ENCODE measurements around the gene GPRIN2. TPM values are rescaled to one million over a fixed set of nuclear protein-coding genes. Genes with fewer than 3 reads are reported as not detected.
"Not testable (repeated sequence)": the region's sequence is repeated elsewhere in the genome, so short reads cannot be mapped to it uniquely, and the experiment has no call there.

Gene GPRIN2
- total RNA-seq, 1 experiment from 2014 or later, result 12.8 TPM

DNA sequence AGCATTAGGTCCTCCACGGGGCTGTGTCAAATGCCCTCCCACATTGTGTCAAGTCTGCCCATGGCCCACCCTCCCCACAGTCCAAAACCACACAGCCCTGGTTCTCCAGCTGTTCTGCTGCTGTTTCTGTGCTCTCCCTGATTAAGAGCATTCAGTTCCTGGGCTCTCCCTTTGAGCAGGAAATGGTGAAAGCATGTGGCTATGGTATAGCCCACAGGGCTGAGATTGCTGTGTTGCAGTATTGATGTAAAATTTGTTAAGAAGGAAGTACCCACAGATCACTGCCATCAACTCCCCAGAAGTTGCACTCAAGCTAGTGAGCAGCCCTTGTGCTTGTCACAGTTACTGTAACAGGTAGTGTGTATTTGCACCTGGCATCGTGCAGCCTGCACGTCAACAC lies 31.8 kb upstream of the GPRIN2 start:
- CTCF ChIA-PET; DNase-seq; H3K4me3 Mint-ChIP-seq (ENCODE audit: low read depth, unreplicated experiment); H3K9me3 Mint-ChIP-seq (ENCODE audit: low read depth, unreplicated experiment); H3K36me3 Mint-ChIP-seq (ENCODE audit: insufficient read depth, unreplicated experiment); intact Hi-C loops (cut with micrococcal nuclease; ENCODE audit: unreplicated experiment); H3K4me1 Mint-ChIP-seq (ENCODE audit: low read depth, unreplicated experiment); H3K27me3 Mint-ChIP-seq (ENCODE audit: unreplicated experiment); H3K27ac Mint-ChIP-seq (ENCODE audit: unreplicated experiment); BruUV-seq (replicated peaks): not testable (repeated sequence)

DNA sequence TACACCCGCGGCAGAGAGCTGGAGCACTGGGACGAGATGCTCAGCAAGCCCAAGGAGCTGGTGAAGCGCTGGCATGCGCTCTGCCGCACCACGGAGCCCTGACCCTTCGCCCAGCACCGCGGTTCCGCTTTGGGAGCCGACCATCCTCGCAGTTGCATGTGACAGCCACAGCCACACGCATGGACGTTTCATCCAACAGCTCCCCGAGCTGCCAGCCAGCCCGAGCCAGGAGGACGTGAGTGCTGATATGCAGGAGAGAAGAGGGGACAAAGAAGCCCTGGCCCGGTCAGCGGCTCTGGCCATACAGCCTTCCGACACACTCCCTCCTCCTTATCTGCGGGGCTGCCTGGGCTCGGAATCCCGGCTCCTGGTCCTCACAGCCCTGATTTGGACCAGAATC lies 31.1 kb upstream of the GPRIN2 start:
- BruUV-seq (replicated peaks); CTCF ChIA-PET; H3K36me3 Mint-ChIP-seq (ENCODE audit: insufficient read depth, unreplicated experiment); intact Hi-C loops (cut with micrococcal nuclease; ENCODE audit: unreplicated experiment); DNase-seq; H3K4me3 Mint-ChIP-seq (ENCODE audit: low read depth, unreplicated experiment); H3K4me1 Mint-ChIP-seq (ENCODE audit: low read depth, unreplicated experiment); H3K9me3 Mint-ChIP-seq (ENCODE audit: low read depth, unreplicated experiment); H3K27ac Mint-ChIP-seq (ENCODE audit: unreplicated experiment); H3K27me3 Mint-ChIP-seq (ENCODE audit: unreplicated experiment): not testable (repeated sequence)

DNA sequence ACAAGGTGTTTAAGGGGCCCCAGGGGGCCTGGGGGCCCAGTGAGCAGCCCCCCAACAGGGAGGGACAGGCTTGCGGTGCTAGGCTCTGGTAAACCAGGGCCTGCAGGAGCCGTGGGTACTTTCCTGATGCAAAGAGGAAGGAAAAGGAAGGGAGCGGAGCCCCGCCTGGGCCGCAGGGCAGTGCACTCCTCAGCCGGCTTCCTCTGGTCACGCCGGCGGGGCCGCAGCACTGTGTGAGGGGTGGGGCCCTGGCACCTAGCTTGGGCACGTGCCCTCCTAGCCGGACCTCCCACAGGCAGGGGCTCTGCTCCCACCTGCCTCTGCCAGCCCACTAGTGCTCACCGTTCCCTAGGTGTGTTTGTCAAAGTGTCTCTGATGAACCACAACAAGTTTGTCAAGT lies 28.8 kb upstream of the GPRIN2 start:
- H3K9me3 Mint-ChIP-seq (ENCODE audit: low read depth, unreplicated experiment); H3K36me3 Mint-ChIP-seq (ENCODE audit: insufficient read depth, unreplicated experiment); intact Hi-C loops (cut with micrococcal nuclease; ENCODE audit: unreplicated experiment); H3K4me1 Mint-ChIP-seq (ENCODE audit: low read depth, unreplicated experiment); H3K4me3 Mint-ChIP-seq (ENCODE audit: low read depth, unreplicated experiment); H3K27ac Mint-ChIP-seq (ENCODE audit: unreplicated experiment); H3K27me3 Mint-ChIP-seq (ENCODE audit: unreplicated experiment); CTCF ChIA-PET; DNase-seq; BruUV-seq (replicated peaks): not testable (repeated sequence)

DNA sequence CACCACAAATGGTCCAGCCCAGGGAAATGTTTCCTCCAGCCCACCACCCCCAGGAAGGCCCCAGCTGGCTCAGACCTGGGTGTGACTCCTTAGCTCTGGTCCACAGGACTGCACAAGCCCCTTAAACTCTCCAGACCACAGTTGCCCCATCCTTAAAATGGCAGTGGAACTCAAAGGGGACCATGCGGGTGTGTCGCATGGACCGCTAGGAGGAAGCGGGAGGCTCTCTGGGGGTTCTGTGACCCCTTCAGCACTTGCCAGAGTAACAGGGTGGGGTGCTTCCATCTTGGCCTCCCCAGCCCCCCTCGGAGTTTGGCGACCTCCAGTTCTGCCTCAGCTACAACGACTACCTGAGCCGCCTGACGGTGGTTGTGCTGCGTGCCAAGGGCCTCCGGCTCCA lies 27.7 kb upstream of the GPRIN2 start:
- DNase-seq; BruUV-seq (replicated peaks); H3K36me3 Mint-ChIP-seq (ENCODE audit: insufficient read depth, unreplicated experiment); H3K9me3 Mint-ChIP-seq (ENCODE audit: low read depth, unreplicated experiment); H3K4me3 Mint-ChIP-seq (ENCODE audit: low read depth, unreplicated experiment); H3K27me3 Mint-ChIP-seq (ENCODE audit: unreplicated experiment); CTCF ChIA-PET; H3K4me1 Mint-ChIP-seq (ENCODE audit: low read depth, unreplicated experiment); intact Hi-C loops (cut with micrococcal nuclease; ENCODE audit: unreplicated experiment); H3K27ac Mint-ChIP-seq (ENCODE audit: unreplicated experiment): not testable (repeated sequence)

DNA sequence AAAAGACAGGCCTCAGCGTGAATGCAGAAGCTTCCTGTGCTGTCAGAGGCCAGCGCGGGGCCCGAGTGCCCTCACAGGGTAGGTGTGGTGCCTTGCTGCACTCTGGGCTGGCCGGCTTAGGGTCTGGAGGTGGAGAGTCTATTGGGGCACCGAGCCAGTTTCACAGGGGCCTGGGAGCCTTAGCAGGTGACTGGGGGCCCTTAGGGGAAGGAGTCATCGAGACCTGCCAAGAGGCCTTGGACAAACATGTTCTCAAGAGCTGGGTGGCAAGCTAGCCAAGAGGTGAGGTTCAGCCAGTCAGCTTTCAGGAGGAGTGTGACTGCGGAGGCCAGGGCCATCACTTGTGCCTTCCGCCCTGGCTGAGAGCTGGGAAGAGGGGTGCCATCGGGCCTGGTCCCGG lies 26.1 kb upstream of the GPRIN2 start:
- H3K9me3 Mint-ChIP-seq (ENCODE audit: low read depth, unreplicated experiment); DNase-seq; BruUV-seq (replicated peaks); H3K36me3 Mint-ChIP-seq (ENCODE audit: insufficient read depth, unreplicated experiment); intact Hi-C loops (cut with micrococcal nuclease; ENCODE audit: unreplicated experiment); CTCF ChIA-PET; H3K27me3 Mint-ChIP-seq (ENCODE audit: unreplicated experiment); H3K4me3 Mint-ChIP-seq (ENCODE audit: low read depth, unreplicated experiment); H3K4me1 Mint-ChIP-seq (ENCODE audit: low read depth, unreplicated experiment); H3K27ac Mint-ChIP-seq (ENCODE audit: unreplicated experiment): not testable (repeated sequence)

DNA sequence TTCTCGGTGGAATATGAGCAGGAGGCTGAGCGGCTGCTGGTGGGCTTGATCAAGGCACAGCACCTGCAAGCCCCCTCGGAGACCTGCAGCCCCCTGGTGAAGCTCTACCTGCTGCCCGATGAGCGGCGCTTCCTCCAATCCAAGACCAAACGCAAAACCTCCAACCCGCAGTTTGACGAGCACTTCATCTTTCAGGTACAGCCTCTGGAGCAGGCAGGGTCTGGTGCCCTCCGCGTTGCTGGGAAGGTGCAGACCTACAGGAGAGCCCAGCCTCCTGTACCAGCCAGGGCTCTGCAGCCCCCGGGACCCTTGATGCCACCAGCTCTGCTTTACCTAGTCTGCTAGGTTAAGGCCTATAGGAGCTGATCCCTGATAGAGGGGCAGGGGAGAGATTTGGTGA lies 25.5 kb upstream of the GPRIN2 start:
- H3K4me1 Mint-ChIP-seq (ENCODE audit: low read depth, unreplicated experiment); H3K27me3 Mint-ChIP-seq (ENCODE audit: unreplicated experiment); DNase-seq; H3K27ac Mint-ChIP-seq (ENCODE audit: unreplicated experiment); intact Hi-C loops (cut with micrococcal nuclease; ENCODE audit: unreplicated experiment); CTCF ChIA-PET; H3K36me3 Mint-ChIP-seq (ENCODE audit: insufficient read depth, unreplicated experiment); H3K9me3 Mint-ChIP-seq (ENCODE audit: low read depth, unreplicated experiment); H3K4me3 Mint-ChIP-seq (ENCODE audit: low read depth, unreplicated experiment); BruUV-seq (replicated peaks): not testable (repeated sequence)

DNA sequence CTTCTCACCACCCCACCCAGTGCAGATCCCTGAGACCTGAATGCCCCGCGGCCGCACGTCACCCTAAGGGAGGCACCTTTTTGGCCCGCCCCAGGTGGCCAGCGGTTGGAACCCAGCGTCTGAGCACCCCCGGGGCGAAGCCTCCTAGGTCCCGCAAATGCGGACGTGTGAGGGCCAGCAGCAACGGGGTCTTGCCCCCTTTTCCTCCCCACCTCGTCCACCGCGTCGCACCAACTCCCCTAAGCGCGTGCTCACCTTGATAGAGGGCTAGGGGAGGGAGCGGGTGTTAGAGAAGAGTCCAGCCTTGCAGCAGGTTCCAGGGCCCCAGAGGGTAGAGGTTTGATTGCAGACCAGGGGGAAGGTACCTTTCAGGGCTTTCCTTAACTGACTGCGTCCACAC lies 22.9 kb upstream of the GPRIN2 start:
- H3K36me3 Mint-ChIP-seq (ENCODE audit: insufficient read depth, unreplicated experiment); BruUV-seq (replicated peaks); intact Hi-C loops (cut with micrococcal nuclease; ENCODE audit: unreplicated experiment): not testable (repeated sequence)

GRCh38 chr10:46578474-46579178 lies 22.2 kb upstream of the GPRIN2 start, which contains the start of gene SYT15:
SYT15 (plus strand) TSS chr10:46579128; CDS start chr10:46579169, 41 bp downstream.
- DNase-seq; H3K4me3 Mint-ChIP-seq (ENCODE audit: low read depth, unreplicated experiment); intact Hi-C loops (cut with micrococcal nuclease; ENCODE audit: unreplicated experiment); CTCF ChIA-PET; H3K9me3 Mint-ChIP-seq (ENCODE audit: low read depth, unreplicated experiment); H3K27me3 Mint-ChIP-seq (ENCODE audit: unreplicated experiment); BruUV-seq (replicated peaks); H3K27ac Mint-ChIP-seq (ENCODE audit: unreplicated experiment); H3K36me3 Mint-ChIP-seq (ENCODE audit: insufficient read depth, unreplicated experiment); H3K4me1 Mint-ChIP-seq (ENCODE audit: low read depth, unreplicated experiment): not testable (repeated sequence)

More for the DNA sequence above, 22.9 kb upstream of the GPRIN2 start:
- H3K4me3 Mint-ChIP-seq (ENCODE audit: low read depth, unreplicated experiment); H3K27me3 Mint-ChIP-seq (ENCODE audit: unreplicated experiment); DNase-seq; H3K9me3 Mint-ChIP-seq (ENCODE audit: low read depth, unreplicated experiment); H3K27ac Mint-ChIP-seq (ENCODE audit: unreplicated experiment); H3K4me1 Mint-ChIP-seq (ENCODE audit: low read depth, unreplicated experiment); CTCF ChIA-PET: not testable (repeated sequence)

- BruUV-seq (replicated peaks); H3K36me3 Mint-ChIP-seq (ENCODE audit: insufficient read depth, unreplicated experiment); CTCF ChIA-PET; DNase-seq; H3K4me1 Mint-ChIP-seq (ENCODE audit: low read depth, unreplicated experiment); intact Hi-C loops (cut with micrococcal nuclease; ENCODE audit: unreplicated experiment); H3K4me3 Mint-ChIP-seq (ENCODE audit: low read depth, unreplicated experiment); H3K27me3 Mint-ChIP-seq (ENCODE audit: unreplicated experiment); H3K9me3 Mint-ChIP-seq (ENCODE audit: low read depth, unreplicated experiment); H3K27ac Mint-ChIP-seq (ENCODE audit: unreplicated experiment): not testable (repeated sequence)
Observed at GRCh38 chr10:46577624-46578473, 21.4 kb upstream of the GPRIN2 start.

- intact Hi-C loops (cut with micrococcal nuclease; ENCODE audit: unreplicated experiment); BruUV-seq (replicated peaks); DNase-seq; H3K27ac Mint-ChIP-seq (ENCODE audit: unreplicated experiment); H3K4me3 Mint-ChIP-seq (ENCODE audit: low read depth, unreplicated experiment); H3K36me3 Mint-ChIP-seq (ENCODE audit: insufficient read depth, unreplicated experiment); CTCF ChIA-PET; H3K27me3 Mint-ChIP-seq (ENCODE audit: unreplicated experiment); H3K9me3 Mint-ChIP-seq (ENCODE audit: low read depth, unreplicated experiment); H3K4me1 Mint-ChIP-seq (ENCODE audit: low read depth, unreplicated experiment): not testable (repeated sequence)
Observed at GRCh38 chr10:46573884-46574283, 17.4 kb upstream of the GPRIN2 start.

All from Calu3 (cell line).